Renal pelvis (tissue), 3 donors: ENCODE data around the gene TMEM170B. TPM values are rescaled to one million over a fixed set of nuclear protein-coding genes. Genes with fewer than 3 reads are reported as not detected.

Source experiments
- polyA plus RNA-seq, 3 donors: library from polyadenylated mRNA; unstranded; fragments of 120-200 nt; gene quantifications; one replicate each; pipeline ENCODE4 v1.2.1, GENCODE V29; 2013; ENCODE audit not compliant: insufficient read length in 3 of 3

Gene TMEM170B
- polyA plus RNA-seq, 3 donors, result 8.2 to 10.5 (median 9.5) TPM

Other genes with a start within 250 kb of the TMEM170B start
- gene ADTRP, start 241.1 kb downstream of the TMEM170B start, polyA plus RNA-seq, result 1 to 10 TPM; 1.7 to 3.1 (median 2.9) TPM